Mesendoderm (in vitro differentiated cells): ENCODE measurements around the gene WEE1.
"Not testable (repeated sequence)": the region's sequence is repeated elsewhere in the genome, so short reads cannot be mapped to it uniquely, and the experiment has no call there.

Source experiments
- DNase-seq: peaks from one replicate; pipeline ENCODE4 v3.0.0; 2013
- H2AK5ac ChIP-seq: 2 replicates; pipeline ENCODE4 v1.6.1; 2013; ENCODE audit warnings: low read length, inconsistent platforms
- H2BK120ac ChIP-seq: 2 replicates; pipeline ENCODE4 v1.6.1; 2013; ENCODE audit warnings: low read depth, mild to moderate bottlenecking, low read length, moderate library complexity, mixed read lengths
- H2BK15ac ChIP-seq: replicated peaks from 2 replicates; pipeline ENCODE4 v1.6.1; 2013; ENCODE audit warnings: low read depth, mild to moderate bottlenecking, moderate library complexity
- H2BK5ac ChIP-seq: 2 replicates; pipeline ENCODE4 v1.6.1; 2013; ENCODE audit warnings: low read length, inconsistent platforms
- H3K18ac ChIP-seq: 2 replicates; pipeline ENCODE4 v1.6.1; 2013; ENCODE audit warnings: mild to moderate bottlenecking, low read length, mixed read lengths
- H3K23ac ChIP-seq: one replicate; pipeline ENCODE4 v1.6.1; 2013; ENCODE audit warnings: low read length
- H3K27ac ChIP-seq: 2 replicates; pipeline ENCODE4 v1.5.1; 2013; ENCODE audit warnings: low read depth, mild to moderate bottlenecking, inconsistent platforms, low read length, moderate library complexity
- H3K27me3 ChIP-seq: 2 replicates; pipeline ENCODE4 v1.6.1; 2013; ENCODE audit warnings: low read length, control low read depth, mild to moderate bottlenecking, inconsistent platforms; ENCODE audit not compliant: insufficient read depth, poor library complexity
- H3K36me3 ChIP-seq: 2 replicates; pipeline ENCODE4 v1.6.1; 2013; ENCODE audit warnings: low read length, inconsistent platforms; ENCODE audit not compliant: control insufficient read depth, insufficient read depth
- H3K4ac ChIP-seq: one replicate; pipeline ENCODE4 v1.6.1; 2013; ENCODE audit warnings: low read depth, mild to moderate bottlenecking, low read length, moderate library complexity
- H3K4me1 ChIP-seq: 2 replicates; pipeline ENCODE4 v1.6.1; 2013; ENCODE audit warnings: low read depth, low read length, inconsistent platforms; ENCODE audit not compliant: control insufficient read depth
- H3K4me2 ChIP-seq: 2 replicates; pipeline ENCODE4 v1.6.1; 2013; ENCODE audit warnings: low read length
- H3K4me3 ChIP-seq: 2 replicates; pipeline ENCODE4 v1.5.1; 2013; ENCODE audit warnings: mild to moderate bottlenecking, low read length
- H3K56ac ChIP-seq: one replicate; pipeline ENCODE4 v1.6.1; 2013; ENCODE audit warnings: low read length
- H3K79me1 ChIP-seq: 2 replicates; pipeline ENCODE4 v1.6.1; 2013; ENCODE audit warnings: low read length, inconsistent platforms
- H3K79me2 ChIP-seq: 2 replicates; pipeline ENCODE4 v1.6.1; 2013; ENCODE audit warnings: mild to moderate bottlenecking, low read length; ENCODE audit not compliant: control insufficient read depth, insufficient read depth
- H3K9ac ChIP-seq: 2 replicates; pipeline ENCODE4 v1.6.1; 2013; ENCODE audit warnings: low read length, inconsistent platforms
- H4K5ac ChIP-seq: one replicate; pipeline ENCODE4 v1.6.1; 2013; ENCODE audit warnings: low read length
- H4K8ac ChIP-seq: one replicate; pipeline ENCODE4 v1.6.1; 2013; ENCODE audit warnings: low read depth, mild to moderate bottlenecking, control low read depth, low read length, moderate library complexity
- WGBS: extraction: QIAGEN DNeasy Blood & Tissue Kit; methylation state at CpG from one replicate; pipeline ENCODE4 v1.1.7; 2013; ENCODE audit warnings: low lambda C conversion rate, missing lambda C conversion rate; ENCODE audit not compliant: insufficient coverage; ENCODE audit errors: extremely low coverage; 5-methylcytosine and 5-hydroxymethylcytosine counted together

WEE1 gene

DNA sequence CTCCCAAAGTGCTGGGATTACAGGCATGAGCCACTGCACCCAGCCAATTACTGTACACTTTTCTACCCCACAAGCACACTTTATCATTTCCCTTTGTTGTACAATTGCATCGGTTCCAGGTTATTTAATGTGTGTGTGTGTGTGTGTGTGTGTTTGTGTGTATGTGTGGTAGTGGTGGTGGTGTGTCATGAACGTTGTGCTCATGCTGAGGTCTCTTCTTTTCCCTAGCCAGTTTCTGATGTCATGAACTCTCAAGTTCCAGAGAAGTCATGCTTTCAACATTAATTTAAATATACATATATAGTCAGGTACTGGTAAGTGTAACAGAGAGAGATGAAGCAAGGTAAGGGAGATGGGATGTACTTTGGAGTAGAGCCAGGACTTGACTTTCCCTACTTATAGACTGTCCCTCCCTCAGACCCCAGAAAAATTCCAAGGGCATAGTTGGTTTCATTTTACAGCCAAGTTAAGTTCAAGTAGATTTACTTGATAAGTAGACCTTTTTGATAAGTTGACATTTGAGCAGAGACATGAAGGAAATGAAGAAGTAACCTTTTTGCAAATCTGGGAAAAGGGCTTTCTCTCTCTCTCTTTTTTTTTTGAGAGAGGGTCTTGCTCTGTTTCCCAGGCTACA lies 42.7 kb downstream of the WEE1 start:
- H2BK5ac ChIP-seq: no peak overlapping the region
- no CpG with 5 or more reads among the region's 2 CpGs for WGBS

DNA sequence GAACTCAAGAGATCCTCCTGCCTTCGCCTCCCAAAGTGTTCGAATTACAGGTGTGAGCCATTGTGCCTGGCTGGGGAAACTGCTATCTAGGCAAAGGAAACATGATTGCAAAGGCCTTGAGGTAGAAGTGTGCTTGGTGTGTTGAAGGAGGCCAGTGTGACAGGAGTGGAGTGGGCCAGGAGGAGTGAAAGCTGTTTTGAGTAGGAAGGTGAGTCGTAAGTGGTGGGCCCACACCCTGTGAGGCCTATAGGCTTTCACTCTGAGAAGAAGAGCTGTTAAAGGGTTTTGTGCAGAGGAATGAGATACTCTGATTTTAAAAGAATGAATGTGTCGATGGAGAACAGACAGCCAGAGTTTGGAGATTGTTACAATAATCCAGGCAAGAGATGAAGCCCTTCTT lies 43.4 kb downstream of the WEE1 start:
- Histone ChIP-seq H3K4me1 (no peaks in the 10 kb centered on the region), H2BK15ac (no peak overlapping the region), H2BK5ac (no peak overlapping the region), H3K27ac (no peak overlapping the region), H3K27me3 (no peaks in the 10 kb centered on the region), H3K36me3 (no peaks in the 10 kb centered on the region), H4K5ac (no peak overlapping the region), H3K18ac (no peak overlapping the region), H3K79me1 (no peaks in the 10 kb centered on the region), H2BK120ac (no peak overlapping the region), H3K4me3 (no peak overlapping the region), H3K4me2 (no peak overlapping the region), H2AK5ac (no peak overlapping the region), H3K79me2 (no peaks in the 10 kb centered on the region), H3K56ac (peak overlapping the region; percentile 18), H3K4ac (no peak overlapping the region), H3K23ac (no peak overlapping the region), H4K8ac (no peak overlapping the region), H3K9ac (no peak overlapping the region)
- whole genome bisulfite sequencing: no CpG with 5 or more reads among the region's 4 CpGs
- DNase-seq: no peak

More for the DNA sequence above, 42.7 kb downstream of the WEE1 start:
- Histone ChIP-seq H3K36me3 (no peaks in the 10 kb centered on the region), H2AK5ac (no peak overlapping the region), H3K79me2 (no peaks in the 10 kb centered on the region), H3K18ac (no peak overlapping the region), H4K8ac (no peak overlapping the region), H2BK120ac (no peak overlapping the region), H3K4me2 (no peak overlapping the region), H3K23ac (no peak overlapping the region), H3K9ac (no peak overlapping the region), H3K4me3 (no peak overlapping the region), H4K5ac (no peak overlapping the region), H3K27ac (no peak overlapping the region), H3K4ac (no peak overlapping the region), H3K79me1 (no peaks in the 10 kb centered on the region), H3K4me1 (no peaks in the 10 kb centered on the region), H2BK15ac (no peak overlapping the region), H3K56ac (no peak overlapping the region), H3K27me3 (no peaks in the 10 kb centered on the region)
- DNase-seq: no peak

DNA sequence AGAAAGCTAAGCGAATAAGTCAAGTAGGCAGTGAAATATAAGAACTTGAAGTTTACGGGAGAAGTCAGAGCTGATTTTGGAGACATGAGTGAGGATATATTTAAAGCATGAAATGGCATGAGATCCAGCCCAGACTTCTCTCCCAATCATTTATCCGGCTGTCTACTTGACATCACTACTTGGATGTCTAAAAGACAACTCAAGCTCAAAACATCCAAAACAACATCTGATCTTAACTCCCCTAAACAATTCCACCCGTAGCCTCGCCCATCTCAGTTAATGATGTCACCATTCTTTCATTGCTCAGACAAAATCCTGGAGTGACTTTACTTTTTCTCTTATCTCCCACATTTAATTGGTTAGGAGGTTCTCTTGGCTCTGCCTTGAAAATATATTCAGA lies 44.5 kb downstream of the WEE1 start:
- WGBS: no CpG with 5 or more reads among the region's 5 CpGs
- Histone ChIP-seq H3K79me2 (no peaks in the 10 kb centered on the region), H3K56ac (no peak overlapping the region), H3K9ac (no peak overlapping the region), H3K27me3 (no peaks in the 10 kb centered on the region), H3K27ac (no peak overlapping the region), H3K23ac (no peak overlapping the region), H3K36me3 (no peaks in the 10 kb centered on the region), H2BK120ac (no peak overlapping the region), H2AK5ac (no peak overlapping the region), H2BK15ac (no peak overlapping the region), H3K4me2 (no peak overlapping the region), H3K4me1 (no peaks in the 10 kb centered on the region), H3K18ac (no peak overlapping the region), H3K79me1 (no peaks in the 10 kb centered on the region), H3K4me3 (no peak overlapping the region), H2BK5ac (no peak overlapping the region), H3K4ac (no peak overlapping the region), H4K8ac (no peak overlapping the region), H4K5ac (no peak overlapping the region)
- no peak for DNase-seq

- DNase-seq: no peak
- Histone ChIP-seq H3K27ac (no peak overlapping the region), H3K56ac (no peak overlapping the region), H2BK15ac (no peak overlapping the region), H3K79me1 (no peaks in the 10 kb centered on the region), H2BK5ac (no peak overlapping the region), H3K36me3 (no peaks in the 10 kb centered on the region), H3K18ac (no peak overlapping the region), H3K9ac (no peak overlapping the region), H3K23ac (no peak overlapping the region), H3K4me3 (no peak overlapping the region), H2BK120ac (no peak overlapping the region), H3K4me1 (no peaks in the 10 kb centered on the region), H3K27me3 (no peaks in the 10 kb centered on the region), H3K4ac (no peak overlapping the region), H2AK5ac (no peak overlapping the region), H4K5ac (no peak overlapping the region), H3K79me2 (no peaks in the 10 kb centered on the region), H3K4me2 (no peak overlapping the region), H4K8ac (no peak overlapping the region)
- WGBS: no CpG with 5 or more reads among the region's 1 CpG
These were observed 45.5 kb downstream of the WEE1 start for GRCh38 chr11:9619004-9619403.

- H2BK120ac ChIP-seq: no peak overlapping the region
- no peak for DNase-seq
- no peak overlapping the region for H3K9ac ChIP-seq
- no peaks in the 10 kb centered on the region for H3K27me3 ChIP-seq
- H3K79me2 ChIP-seq: no peaks in the 10 kb centered on the region
- no peaks in the 10 kb centered on the region for H3K79me1 ChIP-seq
- no peak overlapping the region for H3K4me3 ChIP-seq
- H3K56ac ChIP-seq: no peak overlapping the region
- H3K27ac ChIP-seq: no peak overlapping the region
- H4K8ac ChIP-seq: no peak overlapping the region
- no peaks in the 10 kb centered on the region for H3K36me3 ChIP-seq
- no peak overlapping the region for H2BK15ac ChIP-seq
- H4K5ac ChIP-seq: no peak overlapping the region
- no peak overlapping the region for H2BK5ac ChIP-seq
- H3K23ac ChIP-seq: peak overlapping the region; percentile 3
- H3K18ac ChIP-seq: no peak overlapping the region
- H3K4ac ChIP-seq: no peak overlapping the region
- H3K4me2 ChIP-seq: no peak overlapping the region
- H2AK5ac ChIP-seq: no peak overlapping the region
- H3K4me1 ChIP-seq: no peaks in the 10 kb centered on the region
These were observed 46.5 kb downstream of the WEE1 start for GRCh38 chr11:9619971-9620370.

GRCh38 chr11:9622353-9622752 lies 48.9 kb downstream of the WEE1 start:
- not testable (repeated sequence) for H3K79me2 ChIP-seq, H3K56ac ChIP-seq, H3K4ac ChIP-seq, H3K4me1 ChIP-seq, H2BK5ac ChIP-seq, H3K79me1 ChIP-seq, H3K18ac ChIP-seq, H3K23ac ChIP-seq, H3K36me3 ChIP-seq, H2AK5ac ChIP-seq, H3K4me3 ChIP-seq, H3K27ac ChIP-seq, H4K8ac ChIP-seq, DNase-seq, H3K27me3 ChIP-seq, H3K9ac ChIP-seq, H3K4me2 ChIP-seq, H2BK120ac ChIP-seq, H4K5ac ChIP-seq, H2BK15ac ChIP-seq
- WGBS: no CpG with 5 or more reads among the region's 7 CpGs
